ENCODE results near the gene CRMP1.

The CRMP1 gene

GRCh38 chr4:5893004-5893580 lies at the start of gene CRMP1:
CRMP1 (minus strand) TSS chr4:5893086; CDS start chr4:5892969, 117 bp downstream.
- DNase-seq (ENCODE audit: low read depth): no peak
- H3K4me3 ChIP-seq (ENCODE audit: low read depth, low read length): no peak within 1 kb of the TSS

- H3K4me3 ChIP-seq (ENCODE audit: low read depth, low read length): no peak overlapping the region
- DNase-seq (ENCODE audit: low read depth): no peak
These were observed 48.7 kb upstream of the CRMP1 start for GRCh38 chr4:5941601-5942000.

- no peak for DNase-seq (ENCODE audit: low read depth)
- H3K4me3 ChIP-seq (ENCODE audit: low read depth, low read length): no peak overlapping the region
These were observed 47.8 kb upstream of the CRMP1 start for GRCh38 chr4:5940470-5941203.

GRCh38 chr4:5933996-5934831 lies 41.3 kb upstream of the CRMP1 start:
- H3K4me3 ChIP-seq (ENCODE audit: low read depth, low read length): no peak overlapping the region

GRCh38 chr4:5933116-5933515 lies 40.2 kb upstream of the CRMP1 start:
- no peak for DNase-seq (ENCODE audit: low read depth)
- H3K4me3 ChIP-seq (ENCODE audit: low read depth, low read length): no peak overlapping the region

More at GRCh38 chr4:5933996-5934831, 41.3 kb upstream of the CRMP1 start:
- DNase-seq (ENCODE audit: low read depth): no peak

GRCh38 chr4:5932035-5932568 lies 39.2 kb upstream of the CRMP1 start:
- DNase-seq (ENCODE audit: low read depth): no peak
- H3K4me3 ChIP-seq (ENCODE audit: low read depth, low read length): no peak overlapping the region

GRCh38 chr4:5931526-5931925 lies 38.6 kb upstream of the CRMP1 start:
- no peak for DNase-seq (ENCODE audit: low read depth)
- no peak overlapping the region for H3K4me3 ChIP-seq (ENCODE audit: low read depth, low read length)

- H3K4me3 ChIP-seq (ENCODE audit: low read depth, low read length): no peak overlapping the region
- no peak for DNase-seq (ENCODE audit: low read depth)
These were observed 38.0 kb upstream of the CRMP1 start for GRCh38 chr4:5930876-5931275.

- no peak for DNase-seq (ENCODE audit: low read depth)
- H3K4me3 ChIP-seq (ENCODE audit: low read depth, low read length): no peak overlapping the region
These were observed 37.6 kb upstream of the CRMP1 start for GRCh38 chr4:5930456-5930855.

- no peak overlapping the region for H3K4me3 ChIP-seq (ENCODE audit: low read depth, low read length)
- no peak for DNase-seq (ENCODE audit: low read depth)
These were observed 36.0 kb upstream of the CRMP1 start for GRCh38 chr4:5928844-5929420.

- H3K4me3 ChIP-seq (ENCODE audit: low read depth, low read length): no peak overlapping the region
- DNase-seq (ENCODE audit: low read depth): no peak
These were observed 35.4 kb upstream of the CRMP1 start for GRCh38 chr4:5928274-5928673.

- no peak overlapping the region for H3K4me3 ChIP-seq (ENCODE audit: low read depth, low read length)
- DNase-seq (ENCODE audit: low read depth): no peak
These were observed 34.9 kb upstream of the CRMP1 start for GRCh38 chr4:5927747-5928146.

- no peak for DNase-seq (ENCODE audit: low read depth)
- no peak overlapping the region for H3K4me3 ChIP-seq (ENCODE audit: low read depth, low read length)
These were observed 34.2 kb upstream of the CRMP1 start for GRCh38 chr4:5927116-5927515.

GRCh38 chr4:5926598-5926997 lies 33.7 kb upstream of the CRMP1 start:
- no peak overlapping the region for H3K4me3 ChIP-seq (ENCODE audit: low read depth, low read length)
- DNase-seq (ENCODE audit: low read depth): no peak

- no peak overlapping the region for H3K4me3 ChIP-seq (ENCODE audit: low read depth, low read length)
- DNase-seq (ENCODE audit: low read depth): no peak
These were observed 32.7 kb upstream of the CRMP1 start for GRCh38 chr4:5925419-5926200.

GRCh38 chr4:5924461-5925125 lies 31.7 kb upstream of the CRMP1 start:
- DNase-seq (ENCODE audit: low read depth): no peak
- no peak overlapping the region for H3K4me3 ChIP-seq (ENCODE audit: low read depth, low read length)

- no peak overlapping the region for H3K4me3 ChIP-seq (ENCODE audit: low read depth, low read length)
- DNase-seq (ENCODE audit: low read depth): no peak
These were observed 30.5 kb upstream of the CRMP1 start for GRCh38 chr4:5923376-5923775.

- DNase-seq (ENCODE audit: low read depth): no peak
- H3K4me3 ChIP-seq (ENCODE audit: low read depth, low read length): no peak overlapping the region
These were observed 29.7 kb upstream of the CRMP1 start for GRCh38 chr4:5922556-5922955.

GRCh38 chr4:5921981-5922380 lies 29.1 kb upstream of the CRMP1 start:
- no peak for DNase-seq (ENCODE audit: low read depth)
- no peak overlapping the region for H3K4me3 ChIP-seq (ENCODE audit: low read depth, low read length)

Data from skeletal muscle cell (primary cell).